Upper lobe of left lung (tissue), 4 donors: ENCODE data around the gene DDC.

Experiments
- EP300 ChIP-seq, 4 donors: sonication (generic); formaldehyde crosslinking; IDR thresholded peaks; one replicate each; pipeline ENCODE4 v1.5.1; 2017; ENCODE audit warnings: antibody characterized with exemption in 4 of 4, control low read depth in 2 of 4
- POLR2A ChIP-seq, 4 donors: fragments of 450-650 bp; IDR thresholded peaks; one replicate each; pipeline ENCODE4 v1.5.1; 2016 to 2017; ENCODE audit warnings: antibody characterized with exemption in 4 of 4, mild to moderate bottlenecking in 2 of 4
- POLR2AphosphoS5 ChIP-seq, 2 donors: sonication (generic); formaldehyde crosslinking; IDR thresholded peaks; one replicate each; pipeline ENCODE4 v1.5.1; 2017; ENCODE audit warnings: antibody characterized with exemption in 2 of 2
- TF ChIP-seq, protein P1 (sequence below), 6 experiments: fragments of 450-650 bp in 4 of 6; fragments of 200-600 bp in 2 of 6; sonication (generic) in 2 of 6; IDR thresholded peaks; one replicate each; pipeline ENCODE4 v1.5.1; 2016 to 2019; ENCODE audit warnings: antibody characterized with exemption in 6 of 6

DNA sequence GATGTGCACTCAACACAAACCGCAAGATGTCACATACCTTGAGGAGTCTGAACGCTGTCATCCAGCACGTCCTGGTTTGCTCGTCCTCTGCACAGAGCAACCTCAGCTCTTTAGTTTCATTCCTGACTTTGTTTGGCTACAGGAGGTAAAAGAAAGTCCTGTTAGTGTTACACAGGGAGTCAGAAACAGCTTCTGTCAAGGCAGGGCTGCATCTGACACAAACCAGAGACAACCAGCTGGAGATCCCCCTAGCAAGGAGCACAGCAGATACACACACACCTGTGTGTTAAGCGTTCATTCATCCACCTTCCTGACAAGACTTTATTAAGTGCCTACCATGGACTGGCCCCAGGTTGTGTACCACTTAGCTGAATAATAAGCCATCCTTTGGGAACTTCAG is 47.5 kb upstream of the DDC start:
- TF ChIP-seq, protein P1, sequence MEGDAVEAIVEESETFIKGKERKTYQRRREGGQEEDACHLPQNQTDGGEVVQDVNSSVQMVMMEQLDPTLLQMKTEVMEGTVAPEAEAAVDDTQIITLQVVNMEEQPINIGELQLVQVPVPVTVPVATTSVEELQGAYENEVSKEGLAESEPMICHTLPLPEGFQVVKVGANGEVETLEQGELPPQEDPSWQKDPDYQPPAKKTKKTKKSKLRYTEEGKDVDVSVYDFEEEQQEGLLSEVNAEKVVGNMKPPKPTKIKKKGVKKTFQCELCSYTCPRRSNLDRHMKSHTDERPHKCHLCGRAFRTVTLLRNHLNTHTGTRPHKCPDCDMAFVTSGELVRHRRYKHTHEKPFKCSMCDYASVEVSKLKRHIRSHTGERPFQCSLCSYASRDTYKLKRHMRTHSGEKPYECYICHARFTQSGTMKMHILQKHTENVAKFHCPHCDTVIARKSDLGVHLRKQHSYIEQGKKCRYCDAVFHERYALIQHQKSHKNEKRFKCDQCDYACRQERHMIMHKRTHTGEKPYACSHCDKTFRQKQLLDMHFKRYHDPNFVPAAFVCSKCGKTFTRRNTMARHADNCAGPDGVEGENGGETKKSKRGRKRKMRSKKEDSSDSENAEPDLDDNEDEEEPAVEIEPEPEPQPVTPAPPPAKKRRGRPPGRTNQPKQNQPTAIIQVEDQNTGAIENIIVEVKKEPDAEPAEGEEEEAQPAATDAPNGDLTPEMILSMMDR (IDR thresholded peaks at IDR 0.05), result no peak
- TF ChIP-seq POLR2AphosphoS5 (IDR thresholded peaks at IDR 0.05), result no peak
- TF ChIP-seq POLR2A (IDR thresholded peaks at IDR 0.05), result no peak
- no peak for TF ChIP-seq EP300 (IDR thresholded peaks at IDR 0.05)
